Testis (tissue), 2 donors: ENCODE results near the gene ABI3.

ENCODE experiments used
- CTCF ChIP-seq, 3 experiments: fragments of 450-650 bp in 2 of 3; fragments of 200-600 bp in 1 of 3; sonication (generic) in 1 of 3; IDR thresholded peaks; one replicate each; pipeline ENCODE4 v1.5.1; 2016 to 2019; ENCODE audit warnings: antibody characterized with exemption in 3 of 3, mild to moderate bottlenecking in 2 of 3, moderate library complexity in 1 of 3
- POLR2A ChIP-seq: fragments of 450-650 bp; IDR thresholded peaks from one replicate; pipeline ENCODE4 v1.6.1; 2017; ENCODE audit warnings: antibody characterized with exemption, mild to moderate bottlenecking, moderate library complexity

- no peak for TF ChIP-seq CTCF (IDR thresholded peaks at IDR 0.05)
- no peak for TF ChIP-seq POLR2A
Measured at GRCh38 chr17:49229805-49230600, 19.5 kb downstream of the ABI3 start.
